Smooth muscle cell (in vitro differentiated cells): ENCODE results near the gene MTOR. TPM values are rescaled to one million over a fixed set of nuclear protein-coding genes. Genes with fewer than 3 reads are reported as not detected.

Experiments used
- DNase-seq: peaks from one replicate; lab custom pipeline; 2025; ENCODE audit not compliant: unreplicated experiment; lab: John Stamatoyannopoulos, UW
- H2AFZ ChIP-seq: fragments of 200-600 bp; sonication (generic); 2 replicates; pipeline ENCODE4 v1.6.0; 2016; ENCODE audit warnings: antibody characterized with exemption, low read depth, mild to moderate bottlenecking
- H3F3A ChIP-seq: fragments of 200-600 bp; sonication (generic); 2 replicates; pipeline ENCODE4 v1.6.0; 2017; ENCODE audit warnings: antibody characterized with exemption, low read depth
- H3K27ac ChIP-seq: fragments of 200-600 bp; sonication (generic); 2 replicates; pipeline ENCODE4 v1.5.1; 2016; ENCODE audit warnings: low read depth, mild to moderate bottlenecking
- H3K27me3 ChIP-seq: fragments of 200-600 bp; sonication (generic); 2 replicates; pipeline ENCODE4 v1.6.1; 2016; ENCODE audit warnings: low read depth, mild to moderate bottlenecking
- H3K36me3 ChIP-seq: fragments of 200-600 bp; sonication (generic); 2 replicates; pipeline ENCODE4 v1.5.1; 2016; ENCODE audit warnings: low read depth
- H3K4me1 ChIP-seq: fragments of 200-600 bp; sonication (generic); 2 replicates; pipeline ENCODE4 v1.5.1; 2016; ENCODE audit warnings: low read depth
- H3K4me2 ChIP-seq: fragments of 200-600 bp; sonication (generic); 2 replicates; pipeline ENCODE4 v1.6.0; 2016; ENCODE audit warnings: mild to moderate bottlenecking
- H3K4me3 ChIP-seq: fragments of 200-600 bp; sonication (generic); 2 replicates; pipeline ENCODE4 v1.5.1; 2016; ENCODE audit warnings: mild to moderate bottlenecking
- H3K79me2 ChIP-seq: fragments of 200-600 bp; sonication (generic); 2 replicates; pipeline ENCODE4 v1.6.0; 2016; ENCODE audit warnings: low read depth, mild to moderate bottlenecking
- H3K9ac ChIP-seq: fragments of 200-600 bp; sonication (generic); 2 replicates; pipeline ENCODE4 v1.6.0; 2016; ENCODE audit warnings: low read depth
- H3K9me3 ChIP-seq: fragments of 200-600 bp; sonication (generic); replicated peaks from 2 replicates; pipeline ENCODE4 v1.5.1; 2016; ENCODE audit warnings: low read depth
- H4K20me1 ChIP-seq: fragments of 200-600 bp; sonication (generic); 2 replicates; pipeline ENCODE4 v1.6.0; 2016; ENCODE audit warnings: low read depth
- WGBS: methylation state at CpG from one replicate; pipeline ENCODE4 v1.1.7; 2016; ENCODE audit warnings: low lambda C conversion rate; 5-methylcytosine and 5-hydroxymethylcytosine counted together
- polyA plus RNA-seq: library from polyadenylated mRNA; unstranded; fragments of >200 nt; fragmentation: Nextera tagmentation; extraction: Ambion mirVana; gene quantifications from 2 replicates; pipeline ENCODE4 v1.2.1, GENCODE V29; 2016
- total RNA-seq: library from RNA; depleted of rRNA; stranded (reverse); fragments of >200 nt; gene quantifications from 2 replicates; pipeline ENCODE4 v1.2.3, GENCODE V29; 2014
- TF ChIP-seq, protein P1 (sequence below): fragments of 200-600 bp; sonication (generic); IDR thresholded peaks from 2 replicates; pipeline ENCODE4 v1.5.1; 2017; ENCODE audit warnings: borderline replicate concordance, mild to moderate bottlenecking, antibody characterized with exemption; ENCODE audit not compliant: insufficient read depth, poor library complexity, severe bottlenecking

Gene MTOR
- total and polyA plus RNA-seq, 2 experiments from 2014 or later = 11.2 to 26.8 TPM

DNA sequence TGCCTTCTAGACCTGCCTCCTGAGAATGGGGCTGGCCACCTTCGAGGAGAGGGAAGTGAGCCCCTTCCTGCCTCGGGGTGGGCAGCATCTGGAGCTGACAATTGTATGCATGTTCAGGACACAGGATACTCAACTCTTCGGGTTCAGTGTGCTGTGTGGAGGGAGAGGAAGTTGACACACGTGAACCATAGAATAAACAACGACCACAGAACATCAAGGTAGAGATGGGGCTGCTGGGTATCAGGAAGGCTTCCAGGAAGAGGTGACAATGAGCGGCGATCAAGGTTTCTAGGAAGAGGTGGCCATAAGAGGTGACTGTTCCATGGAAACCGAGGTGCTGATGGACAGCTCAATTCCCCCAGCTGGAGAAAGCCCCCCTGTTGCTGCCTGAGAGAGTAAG is 32.6 kb upstream of the MTOR start:
- no peaks in the 10 kb centered on the region for H3K79me2 ChIP-seq
- no peaks in the 10 kb centered on the region for H3F3A ChIP-seq
- no peaks in the 10 kb centered on the region for H3K27me3 ChIP-seq
- H3K4me3 ChIP-seq = no peak overlapping the region
- no peak overlapping the region for H3K9ac ChIP-seq
- H3K9me3 ChIP-seq = no peaks in the 10 kb centered on the region
- H3K4me1 ChIP-seq = no peaks in the 10 kb centered on the region
- H3K27ac ChIP-seq = no peak overlapping the region
- TF ChIP-seq, protein P1, sequence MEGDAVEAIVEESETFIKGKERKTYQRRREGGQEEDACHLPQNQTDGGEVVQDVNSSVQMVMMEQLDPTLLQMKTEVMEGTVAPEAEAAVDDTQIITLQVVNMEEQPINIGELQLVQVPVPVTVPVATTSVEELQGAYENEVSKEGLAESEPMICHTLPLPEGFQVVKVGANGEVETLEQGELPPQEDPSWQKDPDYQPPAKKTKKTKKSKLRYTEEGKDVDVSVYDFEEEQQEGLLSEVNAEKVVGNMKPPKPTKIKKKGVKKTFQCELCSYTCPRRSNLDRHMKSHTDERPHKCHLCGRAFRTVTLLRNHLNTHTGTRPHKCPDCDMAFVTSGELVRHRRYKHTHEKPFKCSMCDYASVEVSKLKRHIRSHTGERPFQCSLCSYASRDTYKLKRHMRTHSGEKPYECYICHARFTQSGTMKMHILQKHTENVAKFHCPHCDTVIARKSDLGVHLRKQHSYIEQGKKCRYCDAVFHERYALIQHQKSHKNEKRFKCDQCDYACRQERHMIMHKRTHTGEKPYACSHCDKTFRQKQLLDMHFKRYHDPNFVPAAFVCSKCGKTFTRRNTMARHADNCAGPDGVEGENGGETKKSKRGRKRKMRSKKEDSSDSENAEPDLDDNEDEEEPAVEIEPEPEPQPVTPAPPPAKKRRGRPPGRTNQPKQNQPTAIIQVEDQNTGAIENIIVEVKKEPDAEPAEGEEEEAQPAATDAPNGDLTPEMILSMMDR = no peak
- no peaks in the 10 kb centered on the region for H4K20me1 ChIP-seq
- DNase-seq = no peak
- H2AFZ ChIP-seq = no peak overlapping the region
- 95% methylated on average over 8 of the region's 8 CpGs for WGBS
- no peak overlapping the region for H3K4me2 ChIP-seq
- H3K36me3 ChIP-seq = no peaks in the 10 kb centered on the region

DNA sequence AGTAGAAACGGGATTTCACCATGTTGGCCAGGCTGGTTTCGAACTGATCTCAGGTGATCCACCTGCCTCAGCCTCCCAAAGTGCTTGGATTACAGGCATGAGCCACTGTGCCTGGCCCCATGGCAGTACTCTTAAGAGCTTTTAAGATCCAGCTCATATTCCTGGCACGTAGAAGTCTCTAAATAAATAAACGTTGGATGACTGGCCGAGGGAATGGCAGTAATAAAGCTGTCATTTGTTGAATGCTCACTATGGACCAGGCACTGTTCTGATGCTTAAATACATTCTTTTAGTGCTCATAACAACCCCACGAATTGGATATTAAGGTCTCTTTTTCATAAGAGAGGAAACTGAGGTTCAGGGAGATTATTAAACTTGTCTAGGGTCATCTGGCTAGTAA is 31.5 kb upstream of the MTOR start:
- Histone ChIP-seq H3K4me2 (no peak overlapping the region), H3K79me2 (no peaks in the 10 kb centered on the region), H3K4me1 (no peaks in the 10 kb centered on the region), H3K36me3 (no peaks in the 10 kb centered on the region), H3K27ac (no peak overlapping the region), H3K27me3 (no peaks in the 10 kb centered on the region), H3K4me3 (no peak overlapping the region), H4K20me1 (no peaks in the 10 kb centered on the region), H3F3A (no peaks in the 10 kb centered on the region), H3K9ac (no peak overlapping the region), H3K9me3 (no peaks in the 10 kb centered on the region), H2AFZ (no peak overlapping the region)
- no peak for DNase-seq
- WGBS = 90% methylated on average over 6 of the region's 6 CpGs
- TF ChIP-seq, protein P1 = no peak

DNA sequence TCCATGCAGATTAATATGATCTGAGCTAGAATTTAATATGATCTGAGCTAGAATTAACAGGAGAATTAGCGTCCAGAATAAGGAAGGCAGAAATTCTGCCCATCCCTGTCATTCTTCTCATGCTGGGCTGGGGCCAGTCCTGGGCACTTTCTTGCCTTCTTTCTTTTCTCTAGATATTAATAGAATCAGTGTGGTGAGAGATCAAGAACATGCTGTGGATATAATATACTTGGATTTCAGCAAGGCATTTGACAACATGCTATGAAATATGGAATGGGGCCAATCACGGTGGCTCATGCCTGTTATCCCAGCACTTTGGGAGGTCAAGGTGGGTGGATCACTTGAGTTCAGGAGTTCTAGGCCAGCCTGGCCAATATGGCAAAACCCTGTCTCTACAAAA is 28.7 kb upstream of the MTOR start:
- H3K4me1 ChIP-seq = peaks cover 10% of the 10 kb centered on the region
- H3K9me3 ChIP-seq = no peaks in the 10 kb centered on the region
- no peak overlapping the region for H2AFZ ChIP-seq
- no peak for DNase-seq
- no peak overlapping the region for H3K9ac ChIP-seq
- no peak overlapping the region for H3K27ac ChIP-seq
- H3K27me3 ChIP-seq = no peaks in the 10 kb centered on the region
- TF ChIP-seq, protein P1 = no peak
- H4K20me1 ChIP-seq = no peaks in the 10 kb centered on the region
- no peak overlapping the region for H3K4me2 ChIP-seq
- H3K79me2 ChIP-seq = no peaks in the 10 kb centered on the region
- H3K36me3 ChIP-seq = no peaks in the 10 kb centered on the region
- WGBS = 93% methylated on average over 2 of the region's 2 CpGs
- H3K4me3 ChIP-seq = no peak overlapping the region
- H3F3A ChIP-seq = no peaks in the 10 kb centered on the region

DNA sequence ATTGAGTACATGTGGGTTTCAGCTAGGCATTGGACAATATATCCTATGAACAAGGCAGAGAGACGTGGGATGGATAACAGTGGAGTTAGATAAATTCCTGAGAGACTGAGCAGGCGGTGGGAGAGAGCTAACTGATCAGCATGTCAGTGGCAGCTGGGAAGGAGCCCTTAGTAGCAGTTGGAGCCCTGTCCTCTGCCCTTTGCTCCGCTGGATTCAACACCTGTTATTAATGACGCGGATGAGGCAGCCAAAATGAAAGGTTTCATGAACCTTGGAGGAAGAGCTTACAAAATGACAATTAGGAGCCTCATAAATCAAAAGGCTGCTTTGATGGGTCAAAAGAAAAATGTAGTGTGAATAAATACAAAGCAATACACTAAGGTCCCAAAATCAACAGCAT is 26.7 kb upstream of the MTOR start:
- no peak overlapping the region for H3K4me3 ChIP-seq
- H3K9me3 ChIP-seq = no peaks in the 10 kb centered on the region
- H3K4me1 ChIP-seq = peaks cover 17% of the 10 kb centered on the region
- H2AFZ ChIP-seq = no peak overlapping the region
- TF ChIP-seq, protein P1 = no peak
- H3K4me2 ChIP-seq = no peak overlapping the region
- no peaks in the 10 kb centered on the region for H3K36me3 ChIP-seq
- no peak overlapping the region for H3K27ac ChIP-seq
- H3K79me2 ChIP-seq = no peaks in the 10 kb centered on the region
- H3K9ac ChIP-seq = no peak overlapping the region
- no peak for DNase-seq
- H3K27me3 ChIP-seq = no peaks in the 10 kb centered on the region
- no peaks in the 10 kb centered on the region for H4K20me1 ChIP-seq
- H3F3A ChIP-seq = no peaks in the 10 kb centered on the region
- WGBS = 88% methylated on average over 5 of the region's 5 CpGs
